ENCODE measurements around the gene CDC42BPB. TPM values are rescaled to one million over a fixed set of nuclear protein-coding genes. Genes with fewer than 3 reads are reported as not detected.

The CDC42BPB gene
- total RNA-seq, 1 donor from 2014 or later: 187 TPM

DNA sequence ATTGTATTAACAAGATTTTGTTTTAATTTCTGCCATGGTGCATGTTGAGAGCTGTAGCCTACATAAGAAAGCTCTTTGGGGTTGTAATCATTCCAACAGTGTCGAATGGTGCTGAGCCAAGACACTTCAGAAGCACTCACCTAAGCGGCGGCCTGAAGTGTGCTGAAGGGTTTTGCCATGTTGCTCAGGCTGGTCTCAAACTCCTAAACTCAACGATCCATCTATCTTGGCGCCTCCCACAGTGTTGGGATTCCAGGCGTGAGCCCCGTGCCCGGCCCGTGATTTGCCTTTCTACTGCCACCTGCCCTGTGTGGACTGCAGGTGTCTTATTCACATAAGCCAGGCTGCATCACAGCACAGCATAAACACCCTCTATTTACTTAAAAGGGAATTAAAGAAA, 86.0 kb downstream of the CDC42BPB start:
- H3K4me3 Mint-ChIP-seq (ENCODE audit: unreplicated experiment): peak overlapping the region; percentile 34
- no peaks in the 10 kb centered on the region for H3K4me1 Mint-ChIP-seq (ENCODE audit: unreplicated experiment)
- H3K27me3 Mint-ChIP-seq (ENCODE audit: unreplicated experiment): peaks cover 9% of the 10 kb centered on the region
- peak overlapping the region; percentile 13 for H3K27ac Mint-ChIP-seq (ENCODE audit: unreplicated experiment)
- DNase-seq (ENCODE audit: low spot score): no peak
- TF ChIP-seq, protein P1, sequence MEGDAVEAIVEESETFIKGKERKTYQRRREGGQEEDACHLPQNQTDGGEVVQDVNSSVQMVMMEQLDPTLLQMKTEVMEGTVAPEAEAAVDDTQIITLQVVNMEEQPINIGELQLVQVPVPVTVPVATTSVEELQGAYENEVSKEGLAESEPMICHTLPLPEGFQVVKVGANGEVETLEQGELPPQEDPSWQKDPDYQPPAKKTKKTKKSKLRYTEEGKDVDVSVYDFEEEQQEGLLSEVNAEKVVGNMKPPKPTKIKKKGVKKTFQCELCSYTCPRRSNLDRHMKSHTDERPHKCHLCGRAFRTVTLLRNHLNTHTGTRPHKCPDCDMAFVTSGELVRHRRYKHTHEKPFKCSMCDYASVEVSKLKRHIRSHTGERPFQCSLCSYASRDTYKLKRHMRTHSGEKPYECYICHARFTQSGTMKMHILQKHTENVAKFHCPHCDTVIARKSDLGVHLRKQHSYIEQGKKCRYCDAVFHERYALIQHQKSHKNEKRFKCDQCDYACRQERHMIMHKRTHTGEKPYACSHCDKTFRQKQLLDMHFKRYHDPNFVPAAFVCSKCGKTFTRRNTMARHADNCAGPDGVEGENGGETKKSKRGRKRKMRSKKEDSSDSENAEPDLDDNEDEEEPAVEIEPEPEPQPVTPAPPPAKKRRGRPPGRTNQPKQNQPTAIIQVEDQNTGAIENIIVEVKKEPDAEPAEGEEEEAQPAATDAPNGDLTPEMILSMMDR (IDR thresholded peaks at IDR 0.05; ENCODE audit: unreplicated experiment): no peak
- H3K9me3 Mint-ChIP-seq (ENCODE audit: unreplicated experiment): no peaks in the 10 kb centered on the region
- H3K36me3 Mint-ChIP-seq (ENCODE audit: low read depth, unreplicated experiment): peaks cover 70% of the 10 kb centered on the region

DNA sequence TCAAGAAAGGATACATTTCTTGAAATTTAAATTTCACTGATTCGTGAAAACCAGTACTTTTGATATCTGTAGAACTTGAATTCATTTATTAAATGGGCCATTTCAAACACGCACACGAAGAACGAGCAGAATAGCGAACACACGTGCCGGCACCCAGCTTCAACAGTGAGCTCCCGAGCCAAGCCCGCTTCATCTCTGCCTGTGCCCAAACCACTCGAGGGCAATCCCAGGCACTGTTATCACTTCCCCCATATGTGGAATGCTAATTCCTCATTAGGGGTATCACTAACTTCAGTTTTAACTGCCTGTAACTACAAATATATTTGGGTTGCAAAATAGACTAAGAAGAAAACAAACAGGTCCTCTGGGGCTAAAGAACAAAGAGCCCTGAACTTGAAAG, 86.9 kb downstream of the CDC42BPB start:
- TF ChIP-seq, protein P1 (IDR thresholded peaks at IDR 0.05; ENCODE audit: unreplicated experiment): no peak
- H3K27ac Mint-ChIP-seq (ENCODE audit: unreplicated experiment): no peak overlapping the region
- no peaks in the 10 kb centered on the region for H3K4me1 Mint-ChIP-seq (ENCODE audit: unreplicated experiment)
- no peaks in the 10 kb centered on the region for H3K9me3 Mint-ChIP-seq (ENCODE audit: unreplicated experiment)
- DNase-seq (ENCODE audit: low spot score): no peak
- H3K36me3 Mint-ChIP-seq (ENCODE audit: low read depth, unreplicated experiment): peaks cover 70% of the 10 kb centered on the region
- peak overlapping the region; percentile 15 for H3K4me3 Mint-ChIP-seq (ENCODE audit: unreplicated experiment)
- H3K27me3 Mint-ChIP-seq (ENCODE audit: unreplicated experiment): peaks cover 8% of the 10 kb centered on the region

DNA sequence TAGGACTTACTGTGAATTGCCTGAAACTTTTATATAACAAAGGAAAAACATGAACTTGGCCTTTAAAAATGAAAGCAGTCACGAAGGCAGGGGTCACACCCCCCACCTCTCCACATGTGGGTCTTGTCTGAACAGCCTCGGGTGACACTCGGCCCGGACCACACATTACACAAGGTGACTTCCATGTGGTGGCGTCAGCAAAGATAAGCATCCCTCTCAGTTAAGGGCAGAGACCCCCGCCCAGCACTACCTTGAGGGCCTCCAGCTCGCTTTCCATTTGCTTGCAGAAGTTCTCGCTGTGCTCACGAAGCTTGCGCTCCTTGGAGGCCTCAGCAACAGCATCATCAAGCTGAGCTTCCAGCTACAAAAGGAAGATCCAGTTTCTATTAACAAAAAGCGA, 87.4 kb downstream of the CDC42BPB start:
- H3K4me1 Mint-ChIP-seq (ENCODE audit: unreplicated experiment): no peaks in the 10 kb centered on the region
- TF ChIP-seq, protein P1 (IDR thresholded peaks at IDR 0.05; ENCODE audit: unreplicated experiment): no peak
- H3K9me3 Mint-ChIP-seq (ENCODE audit: unreplicated experiment): no peaks in the 10 kb centered on the region
- DNase-seq (ENCODE audit: low spot score): no peak
- H3K4me3 Mint-ChIP-seq (ENCODE audit: unreplicated experiment): no peak overlapping the region
- H3K36me3 Mint-ChIP-seq (ENCODE audit: low read depth, unreplicated experiment): peaks cover 69% of the 10 kb centered on the region
- H3K27me3 Mint-ChIP-seq (ENCODE audit: unreplicated experiment): peaks cover 8% of the 10 kb centered on the region
- H3K27ac Mint-ChIP-seq (ENCODE audit: unreplicated experiment): no peak overlapping the region

DNA sequence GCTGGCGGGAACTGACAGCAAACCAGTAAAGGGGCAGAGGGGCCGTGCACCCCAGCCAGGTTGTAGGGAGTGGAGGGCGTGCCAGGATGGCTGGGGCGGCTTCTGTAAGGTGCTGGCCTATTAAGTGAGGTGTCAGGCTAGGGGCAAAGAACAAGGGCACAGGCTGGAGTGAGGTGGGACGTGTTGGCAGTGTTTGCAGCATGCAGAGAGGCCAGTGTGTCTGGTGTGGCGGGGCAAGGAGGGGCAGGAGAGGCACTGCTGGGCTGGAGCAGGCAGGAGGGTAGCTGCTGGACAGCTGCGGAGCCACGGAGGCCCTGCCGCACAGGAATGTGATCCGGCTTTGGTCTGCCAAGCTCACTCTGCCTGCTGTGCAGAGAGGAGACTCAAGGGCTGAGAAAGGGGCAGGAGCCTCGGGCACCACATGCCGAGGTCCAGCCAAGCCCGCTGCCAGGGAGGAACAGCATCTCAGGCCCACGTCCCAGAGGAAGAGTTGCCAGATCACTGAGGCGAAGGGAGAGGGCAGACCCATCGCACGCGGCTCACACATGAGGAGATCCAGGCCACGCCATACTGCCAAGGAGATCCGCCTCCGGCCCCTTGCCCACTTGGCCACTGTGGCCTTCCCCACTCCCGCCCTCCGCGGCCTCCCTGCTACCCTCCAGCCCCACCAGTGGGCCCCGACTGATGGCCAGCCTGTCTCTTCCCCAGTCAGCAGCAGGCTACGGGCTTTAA, 88.1 kb downstream of the CDC42BPB start:
- H3K9me3 Mint-ChIP-seq (ENCODE audit: unreplicated experiment): no peaks in the 10 kb centered on the region
- TF ChIP-seq, protein P1 (IDR thresholded peaks at IDR 0.05; ENCODE audit: unreplicated experiment): no peak
- no peak for DNase-seq (ENCODE audit: low spot score)
- peaks cover 8% of the 10 kb centered on the region for H3K27me3 Mint-ChIP-seq (ENCODE audit: unreplicated experiment)
- H3K27ac Mint-ChIP-seq (ENCODE audit: unreplicated experiment): no peak overlapping the region
- peaks cover 64% of the 10 kb centered on the region for H3K36me3 Mint-ChIP-seq (ENCODE audit: low read depth, unreplicated experiment)
- H3K4me3 Mint-ChIP-seq (ENCODE audit: unreplicated experiment): no peak overlapping the region
- H3K4me1 Mint-ChIP-seq (ENCODE audit: unreplicated experiment): no peaks in the 10 kb centered on the region

DNA sequence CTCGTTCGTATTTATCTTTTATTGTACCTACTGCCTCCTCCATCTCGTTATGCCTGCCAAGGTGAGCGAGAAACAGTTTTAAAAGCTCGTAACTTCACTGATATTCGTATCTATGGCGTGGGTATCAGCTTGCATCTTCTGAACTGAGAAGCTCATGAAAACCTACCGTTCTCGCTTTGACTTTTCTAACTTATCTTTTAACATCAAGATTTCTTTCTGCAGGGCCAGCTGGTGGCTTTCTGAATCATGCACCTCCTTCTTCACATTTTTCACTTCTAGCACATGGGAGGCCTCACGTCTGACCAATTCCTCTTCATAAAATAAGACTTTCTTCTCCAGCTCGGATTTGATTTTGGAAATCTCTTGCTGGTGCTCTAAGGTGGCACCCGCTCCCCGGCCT, 89.0 kb downstream of the CDC42BPB start:
- Mint-ChIP-seq H3K27ac (ENCODE audit: unreplicated experiment) (no peak overlapping the region), H3K9me3 (ENCODE audit: unreplicated experiment) (no peaks in the 10 kb centered on the region), H3K4me3 (ENCODE audit: unreplicated experiment) (no peak overlapping the region), H3K27me3 (ENCODE audit: unreplicated experiment) (peaks cover 10% of the 10 kb centered on the region), H3K4me1 (ENCODE audit: unreplicated experiment) (no peaks in the 10 kb centered on the region), H3K36me3 (ENCODE audit: low read depth, unreplicated experiment) (peaks cover 62% of the 10 kb centered on the region)
- TF ChIP-seq, protein P1 (IDR thresholded peaks at IDR 0.05; ENCODE audit: unreplicated experiment): no peak
- DNase-seq (ENCODE audit: low spot score): no peak
